Mesothelial cell of epicardium (in vitro differentiated cells): ENCODE results near the gene HTR2A. TPM values are rescaled to one million over a fixed set of nuclear protein-coding genes. Genes with fewer than 3 reads are reported as not detected.

ENCODE experiments used
- DNase-seq, 2 experiments: peaks; one replicate each; pipeline ENCODE4 v3.0.0; 2021; ENCODE audit warnings: low spot score in 2 of 2; ENCODE audit not compliant: unreplicated experiment in 2 of 2
- H3K27ac Mint-ChIP-seq: 2 replicates; pipeline ENCODE4 v1.8.0; 2021; ENCODE audit warnings: mixed read lengths
- H3K27me3 Mint-ChIP-seq: 2 replicates; pipeline ENCODE4 v1.8.0; 2021; ENCODE audit warnings: low read depth, mixed read lengths
- H3K36me3 Mint-ChIP-seq: 2 replicates; pipeline ENCODE4 v1.8.0; 2021; ENCODE audit warnings: mixed read lengths
- H3K4me1 Mint-ChIP-seq: 2 replicates; pipeline ENCODE4 v1.8.0; 2021; ENCODE audit warnings: mixed read lengths
- H3K4me3 Mint-ChIP-seq: 2 replicates; pipeline ENCODE4 v1.8.0; 2021; ENCODE audit warnings: mild to moderate bottlenecking, moderate library complexity, mixed read lengths
- H3K9me3 Mint-ChIP-seq: 2 replicates; pipeline ENCODE4 v1.8.0; 2021; ENCODE audit warnings: mixed read lengths
- CTCF ChIP-seq: fragments of 200-600 bp; sonication (generic); IDR thresholded peaks from one replicate; pipeline ENCODE4 v1.5.0; 2021; ENCODE audit warnings: antibody characterized with exemption; ENCODE audit not compliant: unreplicated experiment
- total RNA-seq: library from RNA; stranded (reverse); gene quantifications from 3 replicates; pipeline ENCODE4 v1.2.1, GENCODE V29; 2021

HTR2A gene
- total RNA-seq, 1 donor from 2014 or later = 0.83 TPM

DNA sequence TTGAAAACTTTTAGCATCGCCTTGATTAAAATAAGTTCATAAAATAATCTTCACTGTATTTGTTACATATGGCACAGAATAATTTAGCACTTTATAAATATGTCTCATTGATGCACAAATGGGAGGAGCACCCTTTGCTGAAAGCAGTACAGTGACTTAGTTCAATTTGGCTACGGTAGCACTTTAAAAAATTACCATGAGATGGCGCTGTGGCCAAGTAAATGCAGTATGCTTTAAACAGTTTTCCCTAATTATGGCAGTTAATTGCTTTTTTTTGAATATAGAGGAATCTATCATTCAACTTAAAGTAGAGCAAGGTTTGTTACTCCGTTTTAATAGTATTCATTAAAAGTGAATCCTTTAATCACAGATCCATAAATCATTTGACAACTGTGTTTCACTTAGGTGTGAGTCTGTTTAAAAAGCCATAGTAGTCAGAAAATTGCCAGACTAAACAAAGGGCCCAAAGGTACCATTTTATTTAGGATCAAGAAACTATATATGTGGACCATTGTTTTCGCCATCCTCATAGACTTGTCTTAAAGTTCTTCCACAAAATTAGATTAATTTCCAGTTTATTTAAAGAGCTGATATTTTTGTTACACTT is 65.2 kb downstream of the HTR2A start:
- peak in 1 of 2 experiments; percentile 59 for DNase-seq
- Mint-ChIP-seq H3K4me1 (no peaks in the 10 kb centered on the region), H3K36me3 (no peaks in the 10 kb centered on the region), H3K4me3 (no peak overlapping the region), H3K27ac (no peak overlapping the region), H3K9me3 (no peaks in the 10 kb centered on the region), H3K27me3 (peaks cover 2% of the 10 kb centered on the region)
- TF ChIP-seq CTCF = peak; percentile 84

GRCh38 chr13:46830405-46831005 is 66.3 kb downstream of the HTR2A start:
- peaks cover 2% of the 10 kb centered on the region for H3K27me3 Mint-ChIP-seq

GRCh38 chr13:46822551-46822950 is 74.3 kb downstream of the HTR2A start:
- Mint-ChIP-seq H3K4me1 (peaks cover 5% of the 10 kb centered on the region), H3K9me3 (no peaks in the 10 kb centered on the region), H3K36me3 (no peaks in the 10 kb centered on the region), H3K4me3 (no peak overlapping the region), H3K27me3 (peaks cover 1% of the 10 kb centered on the region), H3K27ac (no peak overlapping the region)
- TF ChIP-seq CTCF = no peak
- DNase-seq = no peak

More at GRCh38 chr13:46830405-46831005, 66.3 kb downstream of the HTR2A start:
- Mint-ChIP-seq H3K27ac (no peak overlapping the region), H3K4me1 (no peaks in the 10 kb centered on the region), H3K4me3 (no peak overlapping the region), H3K9me3 (no peaks in the 10 kb centered on the region), H3K36me3 (no peaks in the 10 kb centered on the region)
- no peak for DNase-seq
- no peak for TF ChIP-seq CTCF

DNA sequence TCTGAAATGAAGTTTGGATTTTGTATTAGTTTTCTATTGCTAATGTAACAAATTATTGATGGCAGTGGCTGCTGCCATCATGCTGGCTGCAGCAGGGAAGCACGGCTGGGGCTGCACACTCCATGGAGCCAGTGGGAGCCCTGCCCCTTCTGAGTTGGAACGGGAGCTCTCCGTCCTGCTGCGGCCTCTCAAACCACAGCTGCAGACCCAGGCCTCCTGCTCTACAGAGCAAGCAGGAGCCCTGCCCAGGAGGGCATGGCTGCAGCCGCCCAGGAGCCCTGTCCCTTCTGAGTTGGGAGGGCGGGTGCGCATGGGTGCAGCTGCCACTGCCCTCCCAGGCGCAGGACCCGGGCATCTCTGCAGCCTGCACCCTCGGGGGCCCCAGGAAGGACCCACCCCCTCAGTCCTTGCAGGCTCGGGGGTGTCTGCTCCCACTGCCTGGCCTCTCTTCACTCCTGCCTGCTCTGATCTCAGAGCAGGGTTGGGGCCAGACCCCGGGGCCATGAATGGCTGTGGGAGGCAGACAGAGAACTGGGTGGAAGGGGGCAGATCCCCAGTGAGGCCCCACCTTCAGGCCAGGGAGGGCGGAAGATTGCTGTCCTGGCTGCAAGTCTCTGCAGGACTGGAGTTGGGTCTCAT is 78.9 kb downstream of the HTR2A start:
- Mint-ChIP-seq H3K4me3 (no peak overlapping the region), H3K4me1 (peaks cover 5% of the 10 kb centered on the region), H3K27me3 (peaks cover 1% of the 10 kb centered on the region), H3K36me3 (no peaks in the 10 kb centered on the region), H3K27ac (no peak overlapping the region), H3K9me3 (peaks cover 5% of the 10 kb centered on the region)
- no peak for TF ChIP-seq CTCF
- DNase-seq = no peak

GRCh38 chr13:46817095-46817494 is 79.8 kb downstream of the HTR2A start:
- Mint-ChIP-seq H3K36me3 (peaks cover 4% of the 10 kb centered on the region), H3K9me3 (peaks cover 14% of the 10 kb centered on the region), H3K4me3 (no peak overlapping the region), H3K4me1 (no peaks in the 10 kb centered on the region), H3K27ac (no peak overlapping the region), H3K27me3 (peaks cover 1% of the 10 kb centered on the region)
- TF ChIP-seq CTCF = no peak
- no peak for DNase-seq
